ENCODE measurements around the gene BBOX1. TPM values are rescaled to one million over a fixed set of nuclear protein-coding genes. Genes with fewer than 3 reads are reported as not detected.
"Not testable (repeated sequence)": the region's sequence is repeated elsewhere in the genome, so short reads cannot be mapped to it uniquely, and the experiment has no call there.

Gene BBOX1, protein sequence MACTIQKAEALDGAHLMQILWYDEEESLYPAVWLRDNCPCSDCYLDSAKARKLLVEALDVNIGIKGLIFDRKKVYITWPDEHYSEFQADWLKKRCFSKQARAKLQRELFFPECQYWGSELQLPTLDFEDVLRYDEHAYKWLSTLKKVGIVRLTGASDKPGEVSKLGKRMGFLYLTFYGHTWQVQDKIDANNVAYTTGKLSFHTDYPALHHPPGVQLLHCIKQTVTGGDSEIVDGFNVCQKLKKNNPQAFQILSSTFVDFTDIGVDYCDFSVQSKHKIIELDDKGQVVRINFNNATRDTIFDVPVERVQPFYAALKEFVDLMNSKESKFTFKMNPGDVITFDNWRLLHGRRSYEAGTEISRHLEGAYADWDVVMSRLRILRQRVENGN
- total RNA-seq: not detected

DNA sequence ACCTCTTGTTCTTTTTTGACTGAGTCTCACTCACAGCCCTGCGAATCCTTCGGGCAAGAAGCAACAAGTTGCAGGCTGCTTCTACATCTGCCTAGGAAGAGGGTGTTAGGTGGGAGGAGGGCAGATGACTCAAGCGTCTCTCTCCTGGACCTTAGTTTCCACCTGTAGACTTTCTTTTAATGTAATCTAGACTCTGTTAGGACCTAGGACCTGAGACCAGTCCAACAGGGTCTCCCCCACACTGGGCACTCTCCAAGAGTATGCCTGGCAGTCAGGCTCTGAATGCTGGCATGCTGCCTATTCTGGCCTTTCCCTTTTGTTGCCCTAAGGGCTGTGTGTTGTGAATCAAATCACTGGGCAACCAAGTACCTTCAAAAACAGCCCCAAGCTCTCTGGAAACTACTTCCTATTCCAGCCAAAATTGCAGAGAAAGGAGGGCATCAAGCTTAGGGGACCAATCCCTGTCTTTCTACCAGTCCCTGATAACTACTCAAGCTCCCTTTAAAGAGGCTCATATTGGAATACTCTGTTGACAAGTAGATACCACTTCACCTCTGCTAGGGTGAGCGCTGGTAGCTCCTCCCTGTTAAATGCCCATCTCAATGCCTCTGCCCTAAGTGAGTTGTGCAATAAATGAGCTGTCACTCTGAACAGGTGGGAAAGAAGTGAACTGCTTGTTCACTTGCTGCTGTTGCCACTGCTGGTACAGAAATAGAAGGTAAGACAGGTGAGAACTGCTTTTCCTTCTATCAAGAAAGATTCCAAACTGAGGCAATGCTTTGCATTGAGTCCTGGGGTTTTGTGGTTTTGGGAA is at the start of gene BBOX1:
TSS of gene BBOX1 (plus strand) at position 514 of the 814 bp plus-strand sequence. CDS start 14,616 bp downstream, outside the sequence.
- Mint-ChIP-seq H3K9me3 (peaks cover 4% of the 10 kb centered on the region), H3K36me3 (ENCODE audit: low read depth) (no peaks in the 10 kb centered on the region), H3K4me1 (no peaks in the 10 kb centered on the region), H3K27ac (no peak within 1 kb of the TSS), H3K27me3 (no peaks in the 10 kb centered on the region), H3K4me3 (no peak within 1 kb of the TSS)
- no peak for ATAC-seq (replicated peaks)

DNA sequence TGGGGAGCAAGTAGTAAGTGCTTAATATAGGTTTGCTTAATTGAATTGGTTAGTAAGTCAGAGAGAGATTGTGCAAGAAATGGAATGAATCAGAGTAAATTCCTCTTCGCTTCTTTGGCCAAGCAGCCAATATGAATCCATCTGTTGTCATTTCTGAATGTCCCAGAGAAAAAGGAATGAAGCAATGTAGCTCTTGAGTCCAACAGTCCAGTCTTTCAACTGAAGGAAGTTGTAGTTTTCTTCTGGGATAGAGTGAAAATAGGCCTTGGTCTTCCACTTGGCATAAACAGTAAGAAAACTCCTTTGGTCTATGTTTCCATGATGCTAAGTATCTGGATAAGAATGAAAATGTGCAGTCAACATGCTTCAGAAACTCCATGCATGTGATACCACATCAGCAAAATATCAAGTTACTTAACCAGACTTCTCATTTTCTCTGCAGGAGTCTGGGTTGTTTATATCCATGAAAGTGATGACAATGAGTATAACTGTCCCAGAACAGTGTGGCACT is 48.5 kb upstream of the BBOX1 start:
- H3K9me3 Mint-ChIP-seq: no peaks in the 10 kb centered on the region
- no peaks in the 10 kb centered on the region for H3K36me3 Mint-ChIP-seq (ENCODE audit: low read depth)
- no peak overlapping the region for H3K4me3 Mint-ChIP-seq
- H3K27me3 Mint-ChIP-seq: peaks cover 2% of the 10 kb centered on the region
- H3K4me1 Mint-ChIP-seq: no peaks in the 10 kb centered on the region
- ATAC-seq (replicated peaks): no peak
- H3K27ac Mint-ChIP-seq: no peak overlapping the region

DNA sequence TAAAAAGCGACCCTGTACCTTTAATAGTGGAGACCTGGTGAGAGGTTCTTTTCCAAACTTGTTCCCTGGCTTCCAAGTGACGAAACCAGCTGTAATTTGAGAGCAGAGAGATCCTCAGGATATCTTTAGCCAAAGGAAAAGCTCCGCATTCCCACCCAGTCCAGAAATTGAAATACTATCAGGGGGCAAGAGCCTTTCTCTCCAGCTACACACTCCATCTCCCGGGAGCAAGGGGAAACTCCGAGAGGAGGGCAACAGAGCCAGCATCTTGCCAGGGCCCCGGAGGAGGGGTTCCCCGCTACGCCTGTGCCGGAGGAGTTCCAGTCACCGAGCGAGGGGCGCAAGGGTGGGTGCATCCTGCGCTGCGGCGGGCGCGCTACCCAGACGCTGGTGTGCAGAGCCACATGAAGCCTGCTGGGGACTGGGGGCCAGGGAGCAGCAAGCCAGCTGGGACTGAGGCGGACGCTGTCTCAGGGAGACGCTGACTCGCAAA is 46.6 kb upstream of the BBOX1 start, which contains the start of gene FIBIN:
TSS of gene FIBIN (plus strand) at position 148 of the 493 bp plus-strand sequence. CDS start 415 bp downstream, outside the sequence.
- H3K4me1 Mint-ChIP-seq: no peaks in the 10 kb centered on the region
- ATAC-seq (replicated peaks): no peak
- H3K36me3 Mint-ChIP-seq (ENCODE audit: low read depth): no peaks in the 10 kb centered on the region
- no peak within 1 kb of the TSS for H3K4me3 Mint-ChIP-seq
- H3K9me3 Mint-ChIP-seq: no peaks in the 10 kb centered on the region
- H3K27me3 Mint-ChIP-seq: peaks cover 2% of the 10 kb centered on the region
- H3K27ac Mint-ChIP-seq: no peak within 1 kb of the TSS

DNA sequence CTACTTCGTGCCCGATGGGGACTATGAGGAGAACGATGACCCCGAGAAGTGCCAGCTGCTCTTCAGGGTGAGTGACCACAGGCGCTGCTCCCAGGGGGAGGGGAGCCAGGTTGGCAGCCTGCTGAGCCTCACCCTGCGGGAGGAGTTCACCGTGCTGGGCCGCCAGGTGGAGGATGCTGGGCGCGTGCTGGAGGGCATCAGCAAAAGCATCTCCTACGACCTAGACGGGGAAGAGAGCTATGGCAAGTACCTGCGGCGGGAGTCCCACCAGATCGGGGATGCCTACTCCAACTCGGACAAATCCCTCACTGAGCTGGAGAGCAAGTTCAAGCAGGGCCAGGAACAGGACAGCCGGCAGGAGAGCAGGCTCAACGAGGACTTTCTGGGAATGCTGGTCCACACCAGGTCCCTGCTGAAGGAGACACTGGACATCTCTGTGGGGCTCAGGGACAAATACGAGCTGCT is 46.0 kb upstream of the BBOX1 start:
- no peaks in the 10 kb centered on the region for H3K36me3 Mint-ChIP-seq (ENCODE audit: low read depth)
- H3K4me1 Mint-ChIP-seq: no peaks in the 10 kb centered on the region
- H3K27ac Mint-ChIP-seq: no peak overlapping the region
- no peaks in the 10 kb centered on the region for H3K9me3 Mint-ChIP-seq
- no peak for ATAC-seq (replicated peaks)
- H3K27me3 Mint-ChIP-seq: peaks cover 2% of the 10 kb centered on the region
- no peak overlapping the region for H3K4me3 Mint-ChIP-seq

DNA sequence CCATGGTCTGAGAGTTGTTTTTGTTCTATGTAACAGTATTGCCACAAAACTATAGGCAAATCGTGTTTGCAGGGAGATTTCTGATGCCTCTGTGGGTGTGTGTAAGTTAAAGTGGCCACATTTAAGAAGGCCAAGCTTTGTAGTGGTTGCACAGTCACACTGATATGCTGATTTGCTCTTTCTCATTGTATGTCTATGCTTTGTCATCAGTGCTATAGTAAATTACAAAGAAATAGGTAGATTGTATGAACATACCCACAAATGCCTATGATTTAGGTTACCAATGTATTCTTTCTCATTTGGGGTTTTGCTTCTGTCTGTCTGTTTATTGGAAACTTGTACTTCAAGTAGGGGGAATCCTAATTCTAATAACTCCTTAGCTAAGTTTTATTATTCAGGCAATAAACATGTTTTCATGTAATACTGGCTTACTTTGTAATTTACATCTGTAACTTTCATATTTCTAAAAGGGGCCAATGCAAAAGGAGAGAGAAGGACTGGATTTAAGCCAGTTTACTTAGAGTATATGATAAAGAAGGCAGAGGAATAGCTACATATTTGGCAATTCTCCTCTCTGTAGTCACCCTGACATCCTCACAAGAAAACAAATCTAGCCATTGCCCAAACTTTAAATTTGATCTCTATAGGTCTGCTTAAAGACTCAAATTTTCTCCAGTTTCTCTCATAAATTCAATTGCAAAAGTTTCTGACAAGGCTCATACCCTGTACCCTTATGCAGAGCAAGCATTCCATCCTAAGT is 44.7 kb upstream of the BBOX1 start:
- Mint-ChIP-seq H3K4me3 (no peak overlapping the region), H3K9me3 (no peaks in the 10 kb centered on the region), H3K4me1 (no peaks in the 10 kb centered on the region), H3K27ac (no peak overlapping the region), H3K27me3 (peaks cover 2% of the 10 kb centered on the region), H3K36me3 (ENCODE audit: low read depth) (no peaks in the 10 kb centered on the region)
- ATAC-seq (replicated peaks): no peak

DNA sequence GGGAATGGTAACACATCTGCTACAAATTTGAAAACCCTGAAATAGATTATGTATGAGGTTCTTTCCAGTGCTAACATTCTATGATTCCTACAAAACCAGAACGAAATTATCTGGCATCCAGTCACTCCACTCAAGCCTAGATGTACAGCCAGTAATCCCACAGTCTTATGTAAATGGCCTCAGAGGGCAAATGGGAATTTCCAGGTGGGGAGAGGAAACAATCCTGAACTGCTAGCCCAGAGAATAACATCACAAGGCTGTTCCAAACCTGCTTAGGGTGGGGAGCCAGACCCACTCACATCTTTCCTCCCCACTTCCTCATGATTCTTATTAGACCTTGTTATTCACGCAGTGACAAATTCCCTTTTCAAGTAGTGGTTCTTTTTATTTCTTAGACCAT is 43.2 kb upstream of the BBOX1 start:
- Mint-ChIP-seq H3K36me3 (ENCODE audit: low read depth) (no peaks in the 10 kb centered on the region), H3K27me3 (peaks cover 2% of the 10 kb centered on the region), H3K4me1 (no peaks in the 10 kb centered on the region), H3K27ac (no peak overlapping the region), H3K9me3 (no peaks in the 10 kb centered on the region), H3K4me3 (no peak overlapping the region)
- no peak for ATAC-seq (replicated peaks)

DNA sequence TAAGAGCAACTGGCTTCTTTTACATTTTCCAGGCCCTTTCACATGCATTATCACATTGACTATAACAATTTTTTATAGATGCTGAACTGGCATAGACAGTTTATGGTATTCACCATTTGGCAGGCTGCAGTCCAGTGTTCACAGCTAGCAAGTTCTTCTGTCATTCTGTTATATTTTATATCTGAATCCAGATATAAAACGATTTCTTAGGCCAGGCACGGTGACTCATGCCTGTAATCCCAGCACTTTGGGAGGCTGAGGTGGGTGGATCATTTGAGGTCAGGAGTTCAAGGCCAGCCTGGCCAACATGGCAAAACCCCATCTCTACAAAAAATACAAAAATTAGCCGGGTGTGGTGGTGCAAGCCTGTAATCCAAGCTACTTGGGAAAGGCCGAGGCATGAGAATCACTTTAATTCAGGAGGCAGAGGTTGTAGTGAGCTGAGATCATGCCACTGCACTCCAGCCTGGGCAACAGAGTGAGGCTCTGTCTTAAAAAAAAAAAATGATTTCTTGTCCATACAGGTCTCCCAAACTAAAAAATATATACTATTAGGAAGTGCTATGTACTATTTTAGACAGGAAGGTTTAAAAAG is 39.4 kb upstream of the BBOX1 start:
- H3K4me1 Mint-ChIP-seq; H3K4me3 Mint-ChIP-seq; ATAC-seq (replicated peaks); H3K27me3 Mint-ChIP-seq; H3K27ac Mint-ChIP-seq; H3K9me3 Mint-ChIP-seq; H3K36me3 Mint-ChIP-seq (ENCODE audit: low read depth): not testable (repeated sequence)

DNA sequence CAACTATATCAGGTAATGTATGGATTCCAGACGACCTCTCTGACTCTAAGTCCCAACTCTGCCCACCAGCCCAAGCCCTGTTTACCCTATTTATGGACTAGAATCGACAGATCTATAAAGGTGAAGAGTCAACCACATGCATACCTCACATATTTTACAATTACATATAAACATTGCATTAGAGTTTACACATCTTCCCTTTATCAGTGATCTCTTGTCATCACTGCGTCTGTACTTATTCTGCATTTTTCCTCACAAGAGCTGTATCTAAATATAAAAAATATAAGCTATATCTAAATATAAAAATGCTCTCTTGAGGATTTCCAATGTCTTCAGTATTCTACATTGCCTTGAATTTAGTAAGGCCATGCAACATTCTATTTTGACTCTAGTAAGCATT is 38.2 kb upstream of the BBOX1 start:
- Mint-ChIP-seq H3K4me1 (no peaks in the 10 kb centered on the region), H3K27ac (no peak overlapping the region), H3K4me3 (no peak overlapping the region), H3K27me3 (no peaks in the 10 kb centered on the region), H3K9me3 (no peaks in the 10 kb centered on the region), H3K36me3 (ENCODE audit: low read depth) (no peaks in the 10 kb centered on the region)
- ATAC-seq (replicated peaks): no peak

DNA sequence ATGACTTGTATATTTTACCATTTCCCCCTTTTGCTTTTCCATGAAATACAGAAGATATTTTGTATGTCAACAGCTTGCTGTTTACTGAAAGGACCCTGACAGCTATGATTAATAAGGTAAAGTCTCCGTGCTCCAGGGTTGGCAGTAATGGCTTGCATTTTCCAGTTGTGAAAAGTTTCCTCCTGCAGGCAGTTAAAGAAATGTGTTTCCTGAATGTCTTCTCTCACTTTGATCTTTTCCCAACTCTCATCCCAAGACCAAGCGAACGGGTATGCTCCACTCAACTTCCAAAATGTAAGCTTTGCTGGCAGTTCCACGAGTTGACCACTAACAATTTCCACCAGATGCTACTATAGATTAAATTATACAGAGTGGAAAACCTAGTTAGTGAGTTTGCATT is 37.8 kb upstream of the BBOX1 start:
- Mint-ChIP-seq H3K27ac (no peak overlapping the region), H3K4me3 (no peak overlapping the region), H3K9me3 (no peaks in the 10 kb centered on the region), H3K36me3 (ENCODE audit: low read depth) (no peaks in the 10 kb centered on the region), H3K27me3 (no peaks in the 10 kb centered on the region), H3K4me1 (no peaks in the 10 kb centered on the region)
- ATAC-seq (replicated peaks): no peak

DNA sequence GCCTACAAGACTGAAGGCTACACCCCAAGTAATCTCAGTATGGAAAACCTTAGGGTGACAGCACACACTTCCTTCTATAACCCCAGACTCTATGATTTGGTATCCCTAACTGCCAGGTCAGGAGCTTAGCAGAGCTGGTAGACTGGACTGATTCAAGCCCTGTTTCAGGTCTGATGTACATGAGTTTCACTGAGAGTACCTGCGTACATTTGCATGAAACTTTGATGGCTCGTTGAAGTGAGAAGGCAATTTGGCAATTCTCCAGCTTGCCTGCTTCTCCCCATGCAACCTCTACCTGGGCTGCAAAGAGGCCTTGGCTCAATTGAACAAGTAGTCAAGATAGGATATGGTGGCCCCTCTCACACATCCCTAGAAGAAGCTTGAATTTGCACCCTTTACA is 36.5 kb upstream of the BBOX1 start:
- no peak for ATAC-seq (replicated peaks)
- Mint-ChIP-seq H3K4me1 (no peaks in the 10 kb centered on the region), H3K36me3 (ENCODE audit: low read depth) (no peaks in the 10 kb centered on the region), H3K27me3 (no peaks in the 10 kb centered on the region), H3K27ac (no peak overlapping the region), H3K9me3 (peaks cover 3% of the 10 kb centered on the region), H3K4me3 (no peak overlapping the region)

DNA sequence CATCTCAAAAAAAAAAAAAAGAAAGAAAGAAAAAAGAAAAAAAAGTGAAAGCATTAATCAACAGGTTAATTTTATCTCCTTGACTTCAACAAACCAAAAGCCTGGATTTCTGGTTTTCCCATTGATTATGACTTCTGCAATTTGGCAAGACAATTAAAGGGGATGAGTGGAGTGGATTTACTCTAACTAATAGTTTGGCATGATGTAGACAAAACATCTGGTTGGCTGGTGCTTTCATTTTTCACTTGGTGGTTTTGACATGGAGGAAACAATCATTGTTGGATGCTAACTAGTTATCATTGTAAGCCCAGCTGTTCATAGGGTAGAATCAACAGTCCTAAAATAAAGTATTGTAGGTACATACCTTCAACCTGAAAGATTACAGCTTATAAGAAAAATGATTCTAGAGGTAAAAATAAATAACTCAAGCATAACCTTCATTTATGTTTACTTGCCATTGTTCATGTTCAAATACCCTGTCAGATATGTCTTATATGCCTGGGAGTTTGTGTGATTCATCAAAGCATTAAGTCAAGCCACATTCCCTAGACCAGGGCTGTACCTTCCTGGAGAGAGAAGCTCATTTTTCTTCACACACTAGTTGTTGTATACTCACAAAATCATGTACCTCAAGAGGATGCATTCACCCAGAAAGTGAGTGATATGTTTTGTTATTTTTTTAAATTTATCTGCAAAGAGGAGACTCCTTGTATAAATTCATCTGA is 31.6 kb upstream of the BBOX1 start:
- Mint-ChIP-seq H3K27ac (no peak overlapping the region), H3K4me1 (no peaks in the 10 kb centered on the region)

DNA sequence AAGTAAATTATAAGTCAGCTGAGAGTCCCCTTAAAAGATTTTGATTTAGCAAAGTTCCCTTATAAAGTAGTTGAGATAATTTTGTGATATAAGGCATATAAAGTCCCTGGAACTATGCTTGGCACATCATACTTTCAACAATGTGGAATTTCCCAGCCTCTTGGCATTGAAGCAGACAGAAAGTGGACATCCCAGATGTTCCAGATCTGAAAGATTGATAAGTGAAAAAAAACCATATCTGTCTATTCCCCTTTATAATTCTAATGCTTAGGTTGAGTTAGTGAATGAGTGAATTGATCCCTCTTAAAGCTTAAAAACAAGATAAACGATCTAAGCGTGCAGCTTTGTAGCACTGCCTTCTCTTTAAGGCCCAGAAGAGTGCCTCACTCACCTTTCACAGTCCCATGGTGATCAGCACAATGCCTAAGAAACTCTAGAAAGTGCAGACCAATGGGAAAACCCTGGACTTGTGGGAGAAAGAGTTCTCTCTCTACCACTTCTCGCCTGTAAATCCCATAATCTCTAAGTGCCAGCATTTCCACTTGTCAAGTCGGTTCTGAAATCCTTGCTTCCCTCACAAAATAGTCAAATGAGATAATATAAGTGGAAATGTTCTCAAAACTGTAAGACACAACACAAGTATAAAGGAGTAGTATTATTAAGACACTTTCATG is 28.9 kb upstream of the BBOX1 start:
- ATAC-seq (replicated peaks): no peak
- Mint-ChIP-seq H3K36me3 (ENCODE audit: low read depth) (no peaks in the 10 kb centered on the region), H3K27ac (no peak overlapping the region), H3K4me3 (no peak overlapping the region), H3K4me1 (no peaks in the 10 kb centered on the region), H3K27me3 (no peaks in the 10 kb centered on the region), H3K9me3 (peaks cover 3% of the 10 kb centered on the region)

More for the DNA sequence above, 31.6 kb upstream of the BBOX1 start:
- no peak overlapping the region for H3K4me3 Mint-ChIP-seq
- H3K36me3 Mint-ChIP-seq (ENCODE audit: low read depth): no peaks in the 10 kb centered on the region
- H3K27me3 Mint-ChIP-seq: no peaks in the 10 kb centered on the region
- H3K9me3 Mint-ChIP-seq: peaks cover 3% of the 10 kb centered on the region
- no peak for ATAC-seq (replicated peaks)
